Mononuclear cell (primary cell): ENCODE data around the gene NFIB. TPM values are rescaled to one million over a fixed set of nuclear protein-coding genes. Genes with fewer than 3 reads are reported as not detected.

Experiments
- H3K27me3 ChIP-seq: 2 replicates; pipeline ENCODE4 v1.6.0; 2011; ENCODE audit warnings: low read length, control low read depth; ENCODE audit not compliant: insufficient read depth
- H3K4me1 ChIP-seq: 2 replicates; pipeline ENCODE4 v1.5.1; 2011; ENCODE audit warnings: mild to moderate bottlenecking, low read length, control low read depth; ENCODE audit not compliant: insufficient read depth
- H3K4me3 ChIP-seq: 2 replicates; pipeline ENCODE4 v1.5.1; 2011; ENCODE audit warnings: mild to moderate bottlenecking, low read length, moderate library complexity
- H3K9me3 ChIP-seq: 2 replicates; pipeline ENCODE4 v1.5.1; 2011; ENCODE audit warnings: low read depth, mild to moderate bottlenecking, control low read depth, low read length
- total RNA-seq: library from RNA; depleted of rRNA; stranded (reverse); fragments of >200 nt; gene quantifications from one replicate; pipeline ENCODE4 v1.2.3, GENCODE V29; 2012

NFIB gene
- total RNA-seq: 0.42 TPM

GRCh38 chr9:14313951-14314423 is at the start of gene NFIB:
NFIB (minus strand) TSS chr9:14314141; CDS start chr9:14313511, 630 bp downstream.
- H3K4me3 ChIP-seq: no peak within 1 kb of the TSS
- H3K27me3 ChIP-seq: peaks cover 77% of the 10 kb centered on the region
- no peaks in the 10 kb centered on the region for H3K9me3 ChIP-seq
- peaks cover 21% of the 10 kb centered on the region for H3K4me1 ChIP-seq

- Histone ChIP-seq H3K27me3 (peaks cover 6% of the 10 kb centered on the region), H3K4me3 (no peak overlapping the region), H3K9me3 (no peaks in the 10 kb centered on the region), H3K4me1 (no peaks in the 10 kb centered on the region)
Measured at GRCh38 chr9:14362175-14362574, 48.2 kb upstream of the NFIB start.

- Histone ChIP-seq H3K27me3 (peaks cover 6% of the 10 kb centered on the region), H3K4me3 (no peak overlapping the region), H3K4me1 (no peaks in the 10 kb centered on the region), H3K9me3 (no peaks in the 10 kb centered on the region)
Measured at GRCh38 chr9:14361074-14361473, 47.1 kb upstream of the NFIB start.

- Histone ChIP-seq H3K27me3 (peaks cover 3% of the 10 kb centered on the region), H3K9me3 (no peaks in the 10 kb centered on the region), H3K4me1 (no peaks in the 10 kb centered on the region), H3K4me3 (no peak overlapping the region)
Measured at GRCh38 chr9:14358523-14358922, 44.6 kb upstream of the NFIB start.

GRCh38 chr9:14356351-14357265 is 42.7 kb upstream of the NFIB start:
- no peaks in the 10 kb centered on the region for H3K9me3 ChIP-seq
- H3K4me1 ChIP-seq: no peaks in the 10 kb centered on the region
- peaks cover 15% of the 10 kb centered on the region for H3K27me3 ChIP-seq
- no peak overlapping the region for H3K4me3 ChIP-seq

GRCh38 chr9:14354201-14354600 is 40.3 kb upstream of the NFIB start:
- H3K27me3 ChIP-seq: peaks cover 38% of the 10 kb centered on the region
- H3K4me1 ChIP-seq: no peaks in the 10 kb centered on the region
- H3K9me3 ChIP-seq: no peaks in the 10 kb centered on the region
- H3K4me3 ChIP-seq: no peak overlapping the region

- Histone ChIP-seq H3K27me3 (peaks cover 46% of the 10 kb centered on the region), H3K4me1 (no peaks in the 10 kb centered on the region), H3K9me3 (no peaks in the 10 kb centered on the region), H3K4me3 (no peak overlapping the region)
Measured at GRCh38 chr9:14353222-14354056, 39.5 kb upstream of the NFIB start.

- H3K4me1 ChIP-seq: no peaks in the 10 kb centered on the region
- H3K27me3 ChIP-seq: peaks cover 55% of the 10 kb centered on the region
- H3K4me3 ChIP-seq: no peak overlapping the region
- no peaks in the 10 kb centered on the region for H3K9me3 ChIP-seq
Measured at GRCh38 chr9:14352503-14352902, 38.6 kb upstream of the NFIB start.

GRCh38 chr9:14351221-14351836 is 37.4 kb upstream of the NFIB start:
- Histone ChIP-seq H3K9me3 (no peaks in the 10 kb centered on the region), H3K4me3 (no peak overlapping the region), H3K27me3 (peaks cover 67% of the 10 kb centered on the region), H3K4me1 (no peaks in the 10 kb centered on the region)

- Histone ChIP-seq H3K9me3 (no peaks in the 10 kb centered on the region), H3K27me3 (peaks cover 72% of the 10 kb centered on the region), H3K4me1 (no peaks in the 10 kb centered on the region), H3K4me3 (no peak overlapping the region)
Measured at GRCh38 chr9:14350754-14351153, 36.8 kb upstream of the NFIB start.

- Histone ChIP-seq H3K4me1 (no peaks in the 10 kb centered on the region), H3K4me3 (no peak overlapping the region), H3K9me3 (no peaks in the 10 kb centered on the region), H3K27me3 (peaks cover 76% of the 10 kb centered on the region)
Measured at GRCh38 chr9:14350349-14350728, 36.4 kb upstream of the NFIB start.

- Histone ChIP-seq H3K4me3 (no peak overlapping the region), H3K9me3 (no peaks in the 10 kb centered on the region), H3K4me1 (no peaks in the 10 kb centered on the region), H3K27me3 (peaks cover 83% of the 10 kb centered on the region)
Measured at GRCh38 chr9:14349447-14350348, 35.8 kb upstream of the NFIB start.

GRCh38 chr9:14349146-14349446 is 35.2 kb upstream of the NFIB start:
- H3K27me3 ChIP-seq: peaks cover 87% of the 10 kb centered on the region

GRCh38 chr9:14348373-14349145 is 34.6 kb upstream of the NFIB start:
- Histone ChIP-seq H3K4me3 (no peak overlapping the region), H3K27me3 (peaks cover 90% of the 10 kb centered on the region)

More at GRCh38 chr9:14349146-14349446, 35.2 kb upstream of the NFIB start:
- Histone ChIP-seq H3K9me3 (no peaks in the 10 kb centered on the region), H3K4me3 (no peak overlapping the region), H3K4me1 (no peaks in the 10 kb centered on the region)

More at GRCh38 chr9:14348373-14349145, 34.6 kb upstream of the NFIB start:
- H3K4me1 ChIP-seq: no peaks in the 10 kb centered on the region
- no peaks in the 10 kb centered on the region for H3K9me3 ChIP-seq
